Neural progenitor cell (in vitro differentiated cells): ENCODE results near the gene DCUN1D1. TPM values are rescaled to one million over a fixed set of nuclear protein-coding genes. Genes with fewer than 3 reads are reported as not detected.
A peak's percentile ranks its signal among the peaks of the same experiment; 100 is the strongest.

Experiments
- DNase-seq: peaks from one replicate; pipeline ENCODE4 v3.0.0-alpha.2; 2016; ENCODE audit warnings: low spot score
- H2AFZ ChIP-seq: fragments of 200-600 bp; sonication (generic); replicated peaks from 2 replicates; pipeline ENCODE4 v1.6.1; 2016; ENCODE audit warnings: antibody characterized with exemption
- H3F3A ChIP-seq: fragments of 200-600 bp; sonication (generic); 2 replicates; pipeline ENCODE4 v1.6.1; 2016; ENCODE audit warnings: antibody characterized with exemption, low read depth
- H3K27ac ChIP-seq: fragments of 200-600 bp; sonication (generic); 2 replicates; pipeline ENCODE4 v1.5.1; 2016; ENCODE audit warnings: mild to moderate bottlenecking
- H3K27me3 ChIP-seq: fragments of 200-600 bp; sonication (generic); 2 replicates; pipeline ENCODE4 v1.6.1; 2016; ENCODE audit warnings: mild to moderate bottlenecking, moderate library complexity
- H3K36me3 ChIP-seq: fragments of 200-600 bp; sonication (generic); 2 replicates; pipeline ENCODE4 v1.5.1; 2016
- H3K4me1 ChIP-seq: fragments of 200-600 bp; sonication (generic); 2 replicates; pipeline ENCODE4 v1.6.1; 2016; ENCODE audit warnings: mixed run types
- H3K4me2 ChIP-seq: fragments of 200-600 bp; sonication (generic); 2 replicates; pipeline ENCODE4 v1.6.1; 2016
- H3K4me3 ChIP-seq: fragments of 200-600 bp; sonication (generic); 2 replicates; pipeline ENCODE4 v1.5.1; 2016
- H3K79me2 ChIP-seq: fragments of 200-600 bp; sonication (generic); 2 replicates; pipeline ENCODE4 v1.6.1; 2016; ENCODE audit warnings: low read depth
- H3K9ac ChIP-seq: fragments of 200-600 bp; sonication (generic); 2 replicates; pipeline ENCODE4 v1.6.1; 2016
- H3K9me3 ChIP-seq: fragments of 200-600 bp; sonication (generic); 2 replicates; pipeline ENCODE4 v1.5.1; 2016; ENCODE audit warnings: low read depth
- H4K20me1 ChIP-seq: fragments of 200-600 bp; sonication (generic); 2 replicates; pipeline ENCODE4 v1.6.1; 2016; ENCODE audit warnings: low read depth
- H3K27ac Mint-ChIP-seq: 3 replicates; pipeline ENCODE4 v1.8.0; 2021; ENCODE audit warnings: mixed read lengths
- H3K27me3 Mint-ChIP-seq: 2 replicates; pipeline ENCODE4 v1.8.0; 2022; ENCODE audit warnings: low read depth, mild to moderate bottlenecking, inconsistent platforms, moderate library complexity, mixed read lengths; ENCODE audit not compliant: insufficient read depth
- H3K36me3 Mint-ChIP-seq: 3 replicates; pipeline ENCODE4 v1.8.0; 2021; ENCODE audit warnings: mixed read lengths
- H3K4me1 Mint-ChIP-seq: 3 replicates; pipeline ENCODE4 v1.8.0; 2021; ENCODE audit warnings: mixed read lengths
- H3K4me3 Mint-ChIP-seq: 3 replicates; pipeline ENCODE4 v1.8.0; 2021; ENCODE audit warnings: mild to moderate bottlenecking, moderate library complexity, mixed read lengths
- H3K9me3 Mint-ChIP-seq: 3 replicates; pipeline ENCODE4 v1.8.0; 2020; ENCODE audit warnings: mixed read lengths
- CTCF ChIP-seq: fragments of 200-600 bp; sonication (generic); IDR thresholded peaks from 2 replicates; pipeline ENCODE4 v1.5.1; 2017; ENCODE audit warnings: antibody characterized with exemption, mild to moderate bottlenecking
- EZH2 ChIP-seq: fragments of 200-600 bp; sonication (generic); IDR thresholded peaks from 2 replicates; pipeline ENCODE4 v1.6.1; 2017; ENCODE audit warnings: antibody characterized with exemption, mild to moderate bottlenecking, moderate library complexity
- EZH2phosphoT487 ChIP-seq: fragments of 200-600 bp; sonication (generic); IDR thresholded peaks from 2 replicates; pipeline ENCODE4 v1.6.1; 2017; ENCODE audit warnings: antibody characterized with exemption
- total RNA-seq: library from RNA; depleted of rRNA; stranded (reverse); fragments of >200 nt; gene quantifications from 2 replicates; pipeline ENCODE4 v1.2.3, GENCODE V29; 2015; ENCODE audit warnings: low replicate concordance

Gene DCUN1D1
- total RNA-seq, 1 donor from 2014 or later = 63.6 TPM

GRCh38 chr3:182962166-182962565 is 18.2 kb downstream of the DCUN1D1 start:
- H3K79me2 ChIP-seq = peaks cover 61% of the 10 kb centered on the region
- H3K27ac ChIP-seq = no peak overlapping the region
- TF ChIP-seq EZH2 (no peak), EZH2phosphoT487 (no peak), CTCF (no peak)
- Mint-ChIP-seq H3K27me3 (peaks cover 3% of the 10 kb centered on the region), H3K4me3 (no peak overlapping the region), H3K36me3 (peaks cover 8% of the 10 kb centered on the region), H3K27ac (no peak overlapping the region), H3K4me1 (peaks cover 29% of the 10 kb centered on the region), H3K9me3 (no peaks in the 10 kb centered on the region)
- no peaks in the 10 kb centered on the region for H3K9me3 ChIP-seq
- no peaks in the 10 kb centered on the region for H3K27me3 ChIP-seq
- H4K20me1 ChIP-seq = peaks cover 40% of the 10 kb centered on the region
- no peak overlapping the region for H2AFZ ChIP-seq
- H3F3A ChIP-seq = peaks cover 14% of the 10 kb centered on the region
- peaks cover 19% of the 10 kb centered on the region for H3K4me1 ChIP-seq
- DNase-seq = no peak
- H3K36me3 ChIP-seq = peaks cover 26% of the 10 kb centered on the region
- H3K4me2 ChIP-seq = no peak overlapping the region
- no peak overlapping the region for H3K9ac ChIP-seq
- H3K4me3 ChIP-seq = no peak overlapping the region

GRCh38 chr3:182959474-182960350 is 20.6 kb downstream of the DCUN1D1 start:
- Histone ChIP-seq H3K4me2 (peak overlapping the region; percentile 73), H3K9ac (peak overlapping the region; percentile 31), H3K4me1 (peaks cover 19% of the 10 kb centered on the region), H3F3A (peaks cover 14% of the 10 kb centered on the region), H3K79me2 (peaks cover 38% of the 10 kb centered on the region), H3K36me3 (peaks cover 26% of the 10 kb centered on the region), H3K9me3 (no peaks in the 10 kb centered on the region), H3K27me3 (no peaks in the 10 kb centered on the region), H4K20me1 (peaks cover 28% of the 10 kb centered on the region), H2AFZ (no peak overlapping the region), H3K27ac (peak overlapping the region; percentile 59), H3K4me3 (peak overlapping the region; percentile 6)
- TF ChIP-seq EZH2 (no peak), EZH2phosphoT487 (no peak), CTCF (no peak)
- Mint-ChIP-seq H3K4me1 (peaks cover 26% of the 10 kb centered on the region), H3K36me3 (peaks cover 22% of the 10 kb centered on the region), H3K27ac (peak overlapping the region; percentile 67), H3K9me3 (no peaks in the 10 kb centered on the region), H3K4me3 (peak overlapping the region; percentile 68), H3K27me3 (peaks cover 5% of the 10 kb centered on the region)
- peak; percentile 46 for DNase-seq

- no peaks in the 10 kb centered on the region for H3K27me3 ChIP-seq
- peaks cover 14% of the 10 kb centered on the region for H3F3A ChIP-seq
- H3K79me2 ChIP-seq = peaks cover 22% of the 10 kb centered on the region
- Mint-ChIP-seq H3K9me3 (peaks cover under 1% of the 10 kb centered on the region), H3K4me1 (peaks cover 26% of the 10 kb centered on the region), H3K36me3 (peaks cover 30% of the 10 kb centered on the region), H3K27ac (no peak overlapping the region), H3K4me3 (no peak overlapping the region), H3K27me3 (peaks cover 5% of the 10 kb centered on the region)
- TF ChIP-seq EZH2 (no peak), CTCF (no peak)
- no peak overlapping the region for H3K4me3 ChIP-seq
- no peak overlapping the region for H3K27ac ChIP-seq
- H3K4me1 ChIP-seq = peaks cover 19% of the 10 kb centered on the region
- no peak for DNase-seq
- peaks cover 40% of the 10 kb centered on the region for H3K36me3 ChIP-seq
- no peak overlapping the region for H3K9ac ChIP-seq
- no peak overlapping the region for H3K4me2 ChIP-seq
- no peak overlapping the region for H2AFZ ChIP-seq
- H4K20me1 ChIP-seq = peaks cover 16% of the 10 kb centered on the region
- no peaks in the 10 kb centered on the region for H3K9me3 ChIP-seq
Observed at GRCh38 chr3:182957676-182958266, 22.6 kb downstream of the DCUN1D1 start.
